ENCODE results near the gene NFATC2.

GRCh38 chr20:51577432-51578144 lies 35.1 kb upstream of the NFATC2 start:
- TF ChIP-seq, protein P1, sequence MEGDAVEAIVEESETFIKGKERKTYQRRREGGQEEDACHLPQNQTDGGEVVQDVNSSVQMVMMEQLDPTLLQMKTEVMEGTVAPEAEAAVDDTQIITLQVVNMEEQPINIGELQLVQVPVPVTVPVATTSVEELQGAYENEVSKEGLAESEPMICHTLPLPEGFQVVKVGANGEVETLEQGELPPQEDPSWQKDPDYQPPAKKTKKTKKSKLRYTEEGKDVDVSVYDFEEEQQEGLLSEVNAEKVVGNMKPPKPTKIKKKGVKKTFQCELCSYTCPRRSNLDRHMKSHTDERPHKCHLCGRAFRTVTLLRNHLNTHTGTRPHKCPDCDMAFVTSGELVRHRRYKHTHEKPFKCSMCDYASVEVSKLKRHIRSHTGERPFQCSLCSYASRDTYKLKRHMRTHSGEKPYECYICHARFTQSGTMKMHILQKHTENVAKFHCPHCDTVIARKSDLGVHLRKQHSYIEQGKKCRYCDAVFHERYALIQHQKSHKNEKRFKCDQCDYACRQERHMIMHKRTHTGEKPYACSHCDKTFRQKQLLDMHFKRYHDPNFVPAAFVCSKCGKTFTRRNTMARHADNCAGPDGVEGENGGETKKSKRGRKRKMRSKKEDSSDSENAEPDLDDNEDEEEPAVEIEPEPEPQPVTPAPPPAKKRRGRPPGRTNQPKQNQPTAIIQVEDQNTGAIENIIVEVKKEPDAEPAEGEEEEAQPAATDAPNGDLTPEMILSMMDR (IDR thresholded peaks at IDR 0.05; ENCODE audit: low read length), result peak; percentile 14; the same call in 1 of the 2 replicates
- TF ChIP-seq EZH2 (IDR thresholded peaks at IDR 0.05; ENCODE audit: borderline replicate concordance, low read length), result no peak
